ENCODE data around the gene GOLPH3L. TPM values are rescaled to one million over a fixed set of nuclear protein-coding genes. Genes with fewer than 3 reads are reported as not detected.
"Not testable (repeated sequence)": the region's sequence is repeated elsewhere in the genome, so short reads cannot be mapped to it uniquely, and the experiment has no call there.

GOLPH3L gene
- polyA plus RNA-seq, 1 experiment, result 35.0 TPM

DNA sequence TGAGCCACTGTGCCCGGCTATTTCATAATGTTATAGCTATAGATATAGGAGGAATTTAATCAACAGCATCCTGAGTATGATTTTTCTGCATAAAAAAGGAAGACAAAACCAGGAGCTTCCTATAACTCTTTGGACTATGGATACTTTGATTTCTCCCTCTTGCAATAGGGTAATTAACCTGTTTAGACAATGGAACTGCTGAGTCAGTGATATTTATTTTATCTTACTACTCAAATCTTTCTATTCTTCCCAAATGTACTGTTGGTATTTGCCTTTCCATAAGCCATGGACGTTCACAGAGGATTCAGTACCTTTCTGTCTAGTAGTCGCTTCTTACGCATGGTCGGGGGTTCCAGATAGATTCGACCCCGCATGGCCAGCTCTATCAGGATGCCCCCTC lies 33.6 kb downstream of the GOLPH3L start:
- no peak for DNase-seq (ENCODE audit: low read depth, low spot score)
- no peak overlapping the region for H3K4me3 ChIP-seq (ENCODE audit: low read depth, low read length)
- ChIA-PET POLR2A (no interaction called here), CTCF (no interaction called here)
- TF ChIP-seq, protein P1, sequence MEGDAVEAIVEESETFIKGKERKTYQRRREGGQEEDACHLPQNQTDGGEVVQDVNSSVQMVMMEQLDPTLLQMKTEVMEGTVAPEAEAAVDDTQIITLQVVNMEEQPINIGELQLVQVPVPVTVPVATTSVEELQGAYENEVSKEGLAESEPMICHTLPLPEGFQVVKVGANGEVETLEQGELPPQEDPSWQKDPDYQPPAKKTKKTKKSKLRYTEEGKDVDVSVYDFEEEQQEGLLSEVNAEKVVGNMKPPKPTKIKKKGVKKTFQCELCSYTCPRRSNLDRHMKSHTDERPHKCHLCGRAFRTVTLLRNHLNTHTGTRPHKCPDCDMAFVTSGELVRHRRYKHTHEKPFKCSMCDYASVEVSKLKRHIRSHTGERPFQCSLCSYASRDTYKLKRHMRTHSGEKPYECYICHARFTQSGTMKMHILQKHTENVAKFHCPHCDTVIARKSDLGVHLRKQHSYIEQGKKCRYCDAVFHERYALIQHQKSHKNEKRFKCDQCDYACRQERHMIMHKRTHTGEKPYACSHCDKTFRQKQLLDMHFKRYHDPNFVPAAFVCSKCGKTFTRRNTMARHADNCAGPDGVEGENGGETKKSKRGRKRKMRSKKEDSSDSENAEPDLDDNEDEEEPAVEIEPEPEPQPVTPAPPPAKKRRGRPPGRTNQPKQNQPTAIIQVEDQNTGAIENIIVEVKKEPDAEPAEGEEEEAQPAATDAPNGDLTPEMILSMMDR (IDR thresholded peaks at IDR 0.05; ENCODE audit: low read depth, low read length), result no peak
- H3K27ac ChIP-seq (ENCODE audit: low read depth, low read length), result no peak overlapping the region
- H3K9me3 ChIP-seq (ENCODE audit: control insufficient read depth, insufficient read depth, low read length), result no peaks in the 10 kb centered on the region
- no peaks in the 10 kb centered on the region for H3K27me3 ChIP-seq (ENCODE audit: control insufficient read depth, insufficient read depth, low read length)

DNA sequence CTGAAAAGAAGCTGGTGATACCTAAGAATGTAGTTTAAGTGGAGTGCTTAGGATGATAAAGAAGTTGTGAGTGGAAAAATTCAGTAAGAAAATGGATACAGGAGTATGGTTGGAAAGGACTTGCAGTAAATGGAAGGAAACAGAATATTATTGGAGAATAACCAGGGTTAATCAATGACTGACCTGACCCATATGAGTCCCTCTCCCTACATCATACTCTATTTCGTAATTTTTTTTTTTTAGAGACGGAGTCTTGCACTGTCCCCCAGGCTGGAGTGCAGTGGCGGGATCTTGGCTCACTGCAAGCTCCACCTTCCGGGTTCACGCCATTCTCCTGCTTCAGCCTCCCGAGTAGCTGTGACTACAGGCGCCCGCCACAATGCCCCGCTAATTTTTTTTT lies 34.1 kb downstream of the GOLPH3L start:
- H3K27me3 ChIP-seq (ENCODE audit: control insufficient read depth, insufficient read depth, low read length), result no peaks in the 10 kb centered on the region
- H3K9me3 ChIP-seq (ENCODE audit: control insufficient read depth, insufficient read depth, low read length), result no peaks in the 10 kb centered on the region
- H3K4me3 ChIP-seq (ENCODE audit: low read depth, low read length), result no peak overlapping the region
- H3K27ac ChIP-seq (ENCODE audit: low read depth, low read length), result no peak overlapping the region
- ChIA-PET POLR2A (no interaction called here), CTCF (no interaction called here)
- TF ChIP-seq, protein P1 (IDR thresholded peaks at IDR 0.05; ENCODE audit: low read depth, low read length), result no peak
- DNase-seq (ENCODE audit: low read depth, low spot score), result no peak

DNA sequence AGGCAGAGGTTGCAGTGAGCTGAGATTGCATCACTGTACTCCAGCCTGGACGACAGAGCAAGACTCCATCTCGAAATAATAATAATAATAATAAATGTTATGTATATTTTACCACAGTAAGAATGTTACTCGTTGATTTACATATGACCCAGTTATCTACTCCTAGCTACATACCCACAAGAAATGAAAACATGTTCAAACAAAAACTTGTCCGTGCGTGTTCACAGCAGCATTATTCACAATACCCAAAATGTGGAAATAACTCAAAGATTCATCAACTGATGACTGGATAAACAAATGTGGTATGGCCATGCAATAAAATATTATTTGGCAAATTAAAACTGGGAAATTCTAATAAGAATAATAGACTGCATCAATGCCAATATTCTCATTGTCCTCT lies 35.8 kb downstream of the GOLPH3L start:
- Histone ChIP-seq H3K27me3 (ENCODE audit: control insufficient read depth, insufficient read depth, low read length) (no peaks in the 10 kb centered on the region), H3K27ac (ENCODE audit: low read depth, low read length) (no peak overlapping the region), H3K9me3 (ENCODE audit: control insufficient read depth, insufficient read depth, low read length) (no peaks in the 10 kb centered on the region), H3K4me3 (ENCODE audit: low read depth, low read length) (no peak overlapping the region)
- ChIA-PET POLR2A (interaction anchor here (1.1 kb wide), 1 partner anchor 36 kb away, joined by 3 read pairs; the partner anchor contains the start of gene GOLPH3L), CTCF (interaction anchor here (0.8 kb wide), 1 partner anchor 151 kb away, joined by 3 read pairs; no protein-coding TSS in a partner anchor)
- no peak for DNase-seq (ENCODE audit: low read depth, low spot score)
- TF ChIP-seq, protein P1 (IDR thresholded peaks at IDR 0.05; ENCODE audit: low read depth, low read length), result no peak

DNA sequence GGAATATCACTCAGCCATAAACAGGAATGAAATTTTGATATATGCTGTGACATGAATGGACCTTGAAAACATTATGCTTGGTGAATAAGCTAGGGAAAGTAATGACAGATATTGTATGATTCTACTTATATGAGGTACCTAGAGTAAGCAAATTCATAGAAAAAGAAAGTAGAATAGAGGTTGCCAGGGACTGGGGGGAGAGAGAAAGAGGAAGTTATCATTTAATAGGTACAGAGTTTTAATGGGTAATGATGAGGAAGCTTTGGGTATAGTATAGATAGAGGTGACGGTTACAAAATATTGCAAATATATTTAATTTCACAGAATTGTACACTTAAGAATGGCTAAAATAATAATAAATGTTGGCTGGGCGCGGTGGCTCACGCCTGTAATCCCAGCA lies 36.4 kb downstream of the GOLPH3L start:
- no peak overlapping the region for H3K4me3 ChIP-seq (ENCODE audit: low read depth, low read length)
- ChIA-PET CTCF (interaction anchor here (0.8 kb wide), 1 partner anchor 152 kb away, joined by 3 read pairs; no protein-coding TSS in a partner anchor), POLR2A (interaction anchor here (1.1 kb wide), 1 partner anchor 36 kb away, joined by 3 read pairs; the partner anchor contains the start of gene GOLPH3L)
- no peaks in the 10 kb centered on the region for H3K27me3 ChIP-seq (ENCODE audit: control insufficient read depth, insufficient read depth, low read length)
- no peak for DNase-seq (ENCODE audit: low read depth, low spot score)
- TF ChIP-seq, protein P1 (IDR thresholded peaks at IDR 0.05; ENCODE audit: low read depth, low read length), result no peak
- H3K27ac ChIP-seq (ENCODE audit: low read depth, low read length), result no peak overlapping the region
- H3K9me3 ChIP-seq (ENCODE audit: control insufficient read depth, insufficient read depth, low read length), result no peaks in the 10 kb centered on the region

DNA sequence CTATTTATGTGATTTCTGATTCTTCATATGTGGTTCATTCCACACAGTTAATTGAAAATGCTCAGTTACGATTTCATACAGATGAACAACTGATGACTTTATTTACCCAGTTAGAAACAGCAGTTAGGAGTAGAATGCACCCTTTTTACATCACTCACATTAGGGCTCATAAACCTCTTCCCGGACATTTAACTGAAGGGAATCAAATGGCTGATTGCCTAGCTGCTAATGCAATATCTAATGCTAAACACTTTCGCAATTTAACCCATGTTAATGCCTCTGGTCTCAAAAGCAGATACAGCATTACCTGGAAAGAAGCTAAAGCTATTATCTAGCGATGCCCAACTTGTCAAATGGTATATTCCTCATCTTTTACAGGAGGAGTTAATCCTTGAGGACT lies 39.9 kb downstream of the GOLPH3L start:
- H3K9me3 ChIP-seq (ENCODE audit: control insufficient read depth, insufficient read depth, low read length); H3K27ac ChIP-seq (ENCODE audit: low read depth, low read length); H3K4me3 ChIP-seq (ENCODE audit: low read depth, low read length); POLR2A ChIA-PET; H3K27me3 ChIP-seq (ENCODE audit: control insufficient read depth, insufficient read depth, low read length); DNase-seq (ENCODE audit: low read depth, low spot score): not testable (repeated sequence)
- CTCF ChIA-PET, result interaction anchor here (1.4 kb wide), 1 partner anchor 156 kb away, joined by 3 read pairs; no protein-coding TSS in a partner anchor

DNA sequence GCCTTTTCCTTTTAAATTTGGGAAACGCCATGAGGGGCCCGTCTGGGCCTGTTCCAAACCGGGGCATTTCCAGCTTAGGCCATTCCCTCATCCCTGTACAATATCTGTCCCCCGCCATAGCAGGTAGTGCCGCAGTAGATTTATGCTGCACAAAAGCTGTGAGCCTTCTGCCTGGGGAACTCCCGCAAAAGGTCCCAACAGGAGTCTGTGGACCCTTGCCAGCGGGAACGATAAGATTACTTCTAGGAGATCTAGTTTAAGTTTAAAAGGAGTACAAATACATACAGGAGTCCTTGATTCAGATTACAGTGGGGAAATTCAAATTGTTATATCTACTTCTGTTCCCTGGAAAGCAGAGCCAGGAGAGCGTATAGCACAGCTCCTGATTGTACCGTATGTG lies 42.3 kb downstream of the GOLPH3L start:
- H3K27ac ChIP-seq (ENCODE audit: low read depth, low read length); H3K27me3 ChIP-seq (ENCODE audit: control insufficient read depth, insufficient read depth, low read length); DNase-seq (ENCODE audit: low read depth, low spot score); CTCF ChIA-PET; H3K4me3 ChIP-seq (ENCODE audit: low read depth, low read length); H3K9me3 ChIP-seq (ENCODE audit: control insufficient read depth, insufficient read depth, low read length): not testable (repeated sequence)
- POLR2A ChIA-PET, result interaction anchor here (0.6 kb wide), 1 partner anchor 267 kb away, joined by 3 read pairs; no protein-coding TSS in a partner anchor

Measured in AG04450 (cell line).